Measurements from ENCODE around the gene ADRA2B. TPM values are rescaled to one million over a fixed set of nuclear protein-coding genes. Genes with fewer than 3 reads are reported as not detected.

ADRA2B gene
- total and polyA plus RNA-seq, 12 donors = 1.5 to 7.3 (median 3.4) TPM

DNA sequence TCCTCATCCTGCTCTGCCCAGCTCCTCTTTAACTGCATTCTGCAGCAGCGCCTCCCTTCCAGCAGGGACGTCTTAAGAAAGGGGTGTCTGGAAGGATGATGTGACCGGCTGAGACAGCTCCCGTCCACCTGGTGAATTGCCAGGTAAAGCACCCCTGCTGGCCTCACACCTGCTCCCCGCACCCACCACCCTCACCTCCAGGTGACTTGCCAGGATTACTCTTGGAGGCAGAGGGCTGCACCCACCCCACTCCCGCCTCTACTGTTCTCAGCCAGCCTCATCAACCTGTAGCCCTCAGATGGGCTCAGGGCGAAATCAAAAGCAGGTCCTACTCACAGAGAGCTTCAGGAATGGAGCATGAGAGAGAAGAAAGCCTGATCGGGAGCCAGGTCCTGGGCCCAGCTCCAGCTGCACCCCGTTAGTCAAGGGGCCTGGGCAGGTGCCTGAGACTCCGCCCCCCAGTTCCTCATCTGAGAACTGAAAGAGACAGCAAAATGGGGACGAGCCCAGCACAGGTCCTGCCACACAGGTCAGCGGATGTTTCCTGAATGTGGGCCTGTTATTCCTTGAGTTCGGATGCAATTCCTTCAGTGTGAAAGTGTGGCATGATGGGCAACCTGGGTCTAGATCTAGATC is 5.6 kb downstream of the ADRA2B start:
- intact Hi-C loops (cut with DNase I) = loop anchor here in 4 of 10 donors (10.0 kb wide), 2 partner anchors 46 to 86 kb away; no protein-coding TSS in a partner anchor
- Histone ChIP-seq H3K9me3 (peaks cover 0 to 4% (median under 1%) of the 10 kb centered on the region in 11 donors), H3K36me3 (no peaks in the 10 kb centered on the region), H3K4me1 (peaks cover 19 to 56% (median 33%) of the 10 kb centered on the region in 9 donors), H3K27ac (peak overlapping the region in 3 of 10 donors; percentile 75 to 87 (median 85)), H3K27me3 (peaks cover 0 to 9% (median under 1%) of the 10 kb centered on the region in 7 donors), H3K4me3 (no peak overlapping the region)
- no peak for DNase-seq
- no peak for ATAC-seq
- 92 to 95% methylated on average over 13 of the region's 13 CpGs for WGBS, 2 donors
- TF ChIP-seq, protein P1, sequence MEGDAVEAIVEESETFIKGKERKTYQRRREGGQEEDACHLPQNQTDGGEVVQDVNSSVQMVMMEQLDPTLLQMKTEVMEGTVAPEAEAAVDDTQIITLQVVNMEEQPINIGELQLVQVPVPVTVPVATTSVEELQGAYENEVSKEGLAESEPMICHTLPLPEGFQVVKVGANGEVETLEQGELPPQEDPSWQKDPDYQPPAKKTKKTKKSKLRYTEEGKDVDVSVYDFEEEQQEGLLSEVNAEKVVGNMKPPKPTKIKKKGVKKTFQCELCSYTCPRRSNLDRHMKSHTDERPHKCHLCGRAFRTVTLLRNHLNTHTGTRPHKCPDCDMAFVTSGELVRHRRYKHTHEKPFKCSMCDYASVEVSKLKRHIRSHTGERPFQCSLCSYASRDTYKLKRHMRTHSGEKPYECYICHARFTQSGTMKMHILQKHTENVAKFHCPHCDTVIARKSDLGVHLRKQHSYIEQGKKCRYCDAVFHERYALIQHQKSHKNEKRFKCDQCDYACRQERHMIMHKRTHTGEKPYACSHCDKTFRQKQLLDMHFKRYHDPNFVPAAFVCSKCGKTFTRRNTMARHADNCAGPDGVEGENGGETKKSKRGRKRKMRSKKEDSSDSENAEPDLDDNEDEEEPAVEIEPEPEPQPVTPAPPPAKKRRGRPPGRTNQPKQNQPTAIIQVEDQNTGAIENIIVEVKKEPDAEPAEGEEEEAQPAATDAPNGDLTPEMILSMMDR (IDR thresholded peaks at IDR 0.05) = no peak

DNA sequence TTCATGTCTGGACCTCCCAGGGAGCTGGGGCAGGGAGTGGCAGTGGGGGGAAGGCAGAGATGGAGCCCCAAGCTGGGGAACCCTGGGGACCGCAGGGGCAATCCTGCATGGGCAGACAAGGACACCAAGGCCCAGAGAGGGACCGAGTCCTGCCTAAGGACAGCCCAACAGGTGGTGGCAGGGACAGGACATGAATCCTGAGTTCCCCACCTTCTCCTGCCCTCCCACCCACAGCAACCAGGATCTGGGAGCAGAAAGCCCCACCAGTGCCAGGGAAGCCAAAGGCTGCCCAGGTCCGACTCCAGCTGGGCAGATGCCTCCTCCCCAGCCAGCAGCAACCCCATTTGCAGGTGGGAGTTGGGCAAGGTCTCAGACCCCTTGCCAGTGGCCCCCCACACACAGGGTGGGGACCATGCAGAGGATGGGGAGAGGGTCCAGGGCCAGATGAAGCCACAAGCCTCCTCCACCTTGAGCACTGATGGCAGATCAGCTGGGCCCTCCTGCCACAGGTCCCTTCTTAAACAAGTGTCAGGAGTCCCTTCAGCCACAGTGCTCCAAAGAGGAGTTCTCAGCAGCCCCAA is 6.3 kb downstream of the ADRA2B start:
- Histone ChIP-seq H3K27ac (peak overlapping the region in 9 of 10 donors; percentile 73 to 91 (median 85)), H3K36me3 (no peaks in the 10 kb centered on the region), H3K4me3 (no peak overlapping the region), H3K9me3 (peaks cover 0 to 12% (median 7%) of the 10 kb centered on the region in 11 donors), H3K4me1 (peaks cover 19 to 49% (median 33%) of the 10 kb centered on the region in 9 donors), H3K27me3 (peaks cover 0 to 2% (median 0%) of the 10 kb centered on the region in 7 donors)
- ATAC-seq (no peak), DNase-seq (no peak)
- 95 to 97% methylated on average over 3 of the region's 3 CpGs for WGBS, 2 donors
- intact Hi-C loops (cut with DNase I) = loop anchor here in 4 of 10 donors (10.0 kb wide), 2 partner anchors 45 to 85 kb away; no protein-coding TSS in a partner anchor
- TF ChIP-seq, protein P1 (IDR thresholded peaks at IDR 0.05) = no peak

DNA sequence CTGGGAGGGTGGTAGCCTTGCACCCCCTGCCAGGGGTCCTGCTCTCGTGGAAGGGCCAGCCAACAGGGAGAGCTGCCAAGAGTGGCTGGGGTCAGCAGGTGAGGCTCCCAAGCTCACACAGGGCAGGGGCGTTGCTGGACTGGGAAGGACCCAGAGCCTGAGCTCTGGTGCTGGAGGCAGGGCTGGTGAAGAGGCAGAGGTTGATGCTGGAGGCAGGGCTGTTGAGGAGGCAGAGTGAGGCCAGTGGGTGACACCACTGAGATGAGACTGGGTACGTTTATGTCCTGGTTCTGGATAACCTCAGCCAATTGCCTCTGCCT is 7.0 kb downstream of the ADRA2B start:
- no peak for DNase-seq
- H3K9me3 ChIP-seq = peaks cover 0 to 15% (median 8%) of the 10 kb centered on the region in 11 donors
- ATAC-seq = peak in 4 of 8 donors; percentile 12 to 16 (median 16)
- H3K4me3 ChIP-seq = peak overlapping the region in 6 of 10 donors; percentile 13 to 43 (median 28)
- no peaks in the 10 kb centered on the region for H3K36me3 ChIP-seq
- H3K27me3 ChIP-seq = no peaks in the 10 kb centered on the region
- TF ChIP-seq, protein P1 (IDR thresholded peaks at IDR 0.05) = no peak
- peaks cover 19 to 46% (median 31%) of the 10 kb centered on the region in 9 donors for H3K4me1 ChIP-seq
- H3K27ac ChIP-seq = peak overlapping the region; percentile 57 to 91 (median 84)
- 12 to 21% methylated on average over 3 of the region's 3 CpGs for WGBS, 2 donors
- intact Hi-C loops (cut with DNase I) = no loop called here

DNA sequence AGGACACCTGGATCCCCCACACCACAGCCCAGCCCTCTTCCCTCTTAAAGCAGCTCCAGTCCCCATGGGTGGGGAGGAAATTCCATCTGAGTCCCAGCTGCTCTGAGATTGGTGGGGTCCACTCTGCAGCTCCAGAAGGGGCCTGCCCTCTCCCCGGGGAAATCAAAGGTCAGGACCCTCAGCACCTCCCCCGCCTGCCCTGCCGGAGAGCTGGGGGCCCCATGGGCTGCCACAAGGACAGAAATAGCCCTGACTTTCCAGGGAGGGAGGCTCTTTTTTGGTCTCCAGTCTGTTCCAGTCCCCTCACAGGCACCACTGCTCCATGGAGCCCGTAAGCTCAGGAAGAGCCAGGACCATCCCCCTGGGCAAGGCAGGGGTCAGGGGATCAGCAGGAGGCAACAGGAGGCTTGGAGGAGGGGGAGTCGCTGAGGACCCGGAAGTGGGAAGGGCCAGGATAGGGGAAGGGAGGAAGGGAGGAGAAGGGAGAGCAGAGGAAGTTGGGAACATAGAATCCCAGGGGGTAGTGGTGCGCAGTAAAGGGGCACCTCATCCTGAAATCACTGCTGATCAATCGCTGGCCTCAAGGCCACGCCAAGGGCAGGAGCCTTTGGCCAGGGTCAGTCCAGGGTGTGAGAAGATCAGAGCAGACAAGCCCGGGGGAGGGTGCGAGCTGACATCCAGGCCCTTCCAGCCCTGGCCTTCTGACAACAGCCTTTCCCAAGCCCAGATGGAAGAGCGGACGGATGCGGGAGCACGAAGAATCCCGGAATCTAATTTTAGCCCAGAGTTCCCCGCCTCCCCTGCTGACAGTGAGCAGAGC is 7.6 kb downstream of the ADRA2B start:
- H3K36me3 ChIP-seq = no peaks in the 10 kb centered on the region
- peaks cover 19 to 45% (median 34%) of the 10 kb centered on the region in 9 donors for H3K4me1 ChIP-seq
- peak; percentile 68 to 89 (median 73) for ATAC-seq
- H3K27ac ChIP-seq = peak overlapping the region; percentile 57 to 91 (median 84)
- WGBS, 2 donors = 5 to 13% methylated on average over 17 of the region's 17 CpGs
- intact Hi-C loops (cut with DNase I) = no loop called here
- peak; percentile 63 to 76 for DNase-seq
- H3K27me3 ChIP-seq = no peaks in the 10 kb centered on the region
- TF ChIP-seq, protein P1 (IDR thresholded peaks at IDR 0.05) = no peak
- peaks cover 0 to 15% (median 8%) of the 10 kb centered on the region in 11 donors for H3K9me3 ChIP-seq
- H3K4me3 ChIP-seq = peak overlapping the region in 6 of 10 donors; percentile 13 to 43 (median 28)

All from heart right ventricle (tissue), 16 donors.